RPMI7951 (cell line): ENCODE data around the gene HAT1. TPM values are rescaled to one million over a fixed set of nuclear protein-coding genes. Genes with fewer than 3 reads are reported as not detected.
"Not testable (repeated sequence)": the region's sequence is repeated elsewhere in the genome, so short reads cannot be mapped to it uniquely, and the experiment has no call there.

ENCODE experiments used
- DNase-seq: peaks from one replicate; pipeline ENCODE4 v3.0.0-alpha.2; 2012; ENCODE audit warnings: low read depth
- total RNA-seq: library from RNA; depleted of rRNA; stranded (reverse); fragments of >200 nt; shearing (Covaris generic); gene quantifications from 2 replicates; pipeline ENCODE4 v1.2.3, GENCODE V29; 2014; rRNA removed

The HAT1 gene, protein sequence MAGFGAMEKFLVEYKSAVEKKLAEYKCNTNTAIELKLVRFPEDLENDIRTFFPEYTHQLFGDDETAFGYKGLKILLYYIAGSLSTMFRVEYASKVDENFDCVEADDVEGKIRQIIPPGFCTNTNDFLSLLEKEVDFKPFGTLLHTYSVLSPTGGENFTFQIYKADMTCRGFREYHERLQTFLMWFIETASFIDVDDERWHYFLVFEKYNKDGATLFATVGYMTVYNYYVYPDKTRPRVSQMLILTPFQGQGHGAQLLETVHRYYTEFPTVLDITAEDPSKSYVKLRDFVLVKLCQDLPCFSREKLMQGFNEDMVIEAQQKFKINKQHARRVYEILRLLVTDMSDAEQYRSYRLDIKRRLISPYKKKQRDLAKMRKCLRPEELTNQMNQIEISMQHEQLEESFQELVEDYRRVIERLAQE
- total RNA-seq: 140 and 164 TPM in 2 replicates

DNA sequence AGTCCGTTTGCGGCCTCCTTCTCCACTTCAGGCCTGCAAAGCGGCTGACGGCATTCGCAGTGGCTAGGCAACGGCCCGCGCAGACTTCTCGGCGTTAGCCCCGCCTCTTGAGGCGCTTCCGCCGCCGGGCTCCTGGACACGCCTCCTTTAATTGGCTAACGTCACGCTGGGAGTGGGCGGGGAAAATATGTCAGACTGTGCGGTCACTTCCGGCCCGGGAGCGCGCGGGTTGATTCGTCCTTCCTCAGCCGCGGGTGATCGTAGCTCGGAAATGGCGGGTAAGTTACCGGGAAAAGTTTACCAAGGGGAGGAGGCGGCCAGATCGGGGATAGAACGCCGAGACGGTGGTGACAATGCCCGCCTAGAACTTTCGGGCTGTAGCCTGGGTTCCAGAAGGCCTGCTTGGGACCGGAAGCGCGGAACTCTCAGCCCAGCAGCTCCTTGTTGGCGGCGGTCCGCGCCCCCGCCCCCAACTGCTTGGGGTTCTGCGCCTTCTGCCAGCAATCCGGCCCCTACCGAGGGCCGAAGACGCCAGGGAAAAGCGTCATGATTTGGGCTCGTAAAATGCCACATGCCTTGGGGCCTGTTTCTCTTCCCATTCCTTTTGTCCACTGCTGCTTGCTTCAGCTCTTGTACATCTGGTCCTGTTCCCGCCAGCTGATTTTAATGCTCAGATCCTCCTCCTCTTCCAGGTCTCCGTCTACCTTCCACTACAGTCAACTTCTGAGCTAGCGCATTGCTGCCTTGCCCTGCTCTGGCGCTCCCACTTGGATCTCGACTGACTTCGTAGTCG lies at the start of gene HAT1:
Gene HAT1, plus strand, starts transcription at position 232 of the 793 bp plus-strand sequence. Its CDS starts 40 bp downstream, at position 272.
- peak; percentile 97 for DNase-seq

DNA sequence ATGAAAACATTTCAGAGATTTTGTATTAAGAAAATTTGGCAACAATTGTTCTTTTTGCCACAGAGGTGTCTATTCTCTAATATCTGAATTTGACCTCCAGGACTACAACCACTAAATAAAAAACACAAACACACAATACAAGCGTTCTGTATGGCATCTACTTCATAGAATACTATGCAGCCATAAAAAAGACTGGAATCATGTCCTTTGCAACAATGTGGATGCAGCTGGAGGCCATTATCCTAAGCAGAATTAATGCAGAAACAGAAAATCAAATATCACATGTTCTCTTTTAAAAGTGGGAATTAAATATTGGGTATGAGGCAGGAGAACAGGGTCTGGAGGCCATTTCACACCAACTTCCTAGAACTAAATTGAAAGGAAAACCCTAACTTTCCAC lies 47.7 kb upstream of the HAT1 start:
- DNase-seq: no peak

DNA sequence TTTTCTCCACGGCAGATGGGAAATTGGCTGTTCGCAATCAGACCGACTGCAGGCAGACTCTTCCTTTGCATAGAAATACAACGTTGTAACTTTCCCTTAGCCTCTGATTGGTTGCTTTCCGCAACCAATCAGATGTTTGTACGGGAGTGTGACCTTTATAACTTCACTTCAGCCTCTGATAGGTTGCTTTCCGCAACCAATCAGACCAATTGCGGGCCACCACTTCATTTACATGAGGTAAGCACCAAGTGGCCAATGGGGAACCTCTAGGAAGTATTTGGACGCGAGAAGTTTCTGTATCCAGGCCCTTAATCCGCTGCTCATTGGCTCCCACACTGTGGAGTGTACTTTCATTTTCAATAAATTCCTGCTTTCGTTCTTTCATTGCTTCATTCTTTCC lies 47.3 kb upstream of the HAT1 start:
- no peak for DNase-seq

DNA sequence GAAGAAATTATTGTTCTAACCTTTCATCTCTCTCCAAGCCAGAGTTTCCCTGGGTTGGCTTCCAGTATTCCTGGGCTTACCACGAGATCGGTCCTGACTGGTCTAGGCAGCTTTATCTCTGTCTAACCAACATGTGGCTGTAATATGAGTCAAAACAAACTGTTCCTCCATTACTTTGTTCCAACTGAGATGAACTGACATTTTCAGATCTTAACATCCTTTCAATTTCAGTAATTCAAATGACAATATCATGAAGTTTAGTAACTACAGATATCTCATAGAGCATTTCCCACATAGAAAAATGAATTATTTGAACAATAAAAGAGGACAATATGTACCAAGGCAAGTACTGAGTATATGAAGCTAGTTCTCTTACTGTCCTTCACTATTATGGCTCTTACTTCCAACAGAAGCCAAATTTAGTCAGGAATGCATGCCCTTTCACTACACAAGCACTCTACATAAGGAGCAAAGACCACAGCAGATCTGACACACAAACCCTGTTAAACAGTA lies 43.7 kb upstream of the HAT1 start:
- DNase-seq: peak; percentile 65

DNA sequence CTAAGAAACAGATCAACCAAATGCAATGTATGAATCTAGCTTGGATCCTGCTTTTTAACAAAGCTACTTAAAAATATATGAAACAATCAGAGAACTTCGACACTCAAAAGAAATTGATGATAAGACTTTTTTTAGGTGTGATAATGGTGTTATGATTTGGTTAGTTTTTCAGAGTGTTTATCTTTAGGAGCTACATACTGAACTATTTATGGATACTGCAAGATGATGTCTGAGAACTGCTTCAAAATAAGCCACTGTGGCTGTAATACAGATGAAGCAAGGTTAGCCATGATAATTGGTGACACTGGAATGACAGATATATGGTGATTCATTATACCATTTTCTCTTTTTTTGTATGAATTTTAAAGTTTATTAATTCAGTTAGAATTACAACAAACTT lies 42.4 kb upstream of the HAT1 start:
- no peak for DNase-seq

DNA sequence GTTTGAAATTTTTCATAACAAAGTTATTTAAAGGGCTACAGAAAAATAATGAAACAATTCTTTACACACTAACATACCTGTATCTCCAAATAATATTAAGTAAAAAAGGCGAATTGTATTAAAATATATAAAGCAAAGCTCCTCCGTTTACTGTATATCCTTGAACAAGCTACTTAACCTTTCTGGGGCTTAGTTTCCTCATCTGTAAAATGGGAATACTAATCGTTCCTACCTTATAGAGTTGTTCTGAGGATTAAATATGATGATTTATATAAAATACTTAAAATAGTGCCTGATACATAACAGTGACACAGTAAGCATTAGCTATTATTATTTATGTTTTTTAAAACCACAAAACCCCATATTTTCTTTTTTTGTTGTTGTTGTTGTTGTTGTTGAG lies 41.5 kb upstream of the HAT1 start:
- no peak for DNase-seq

DNA sequence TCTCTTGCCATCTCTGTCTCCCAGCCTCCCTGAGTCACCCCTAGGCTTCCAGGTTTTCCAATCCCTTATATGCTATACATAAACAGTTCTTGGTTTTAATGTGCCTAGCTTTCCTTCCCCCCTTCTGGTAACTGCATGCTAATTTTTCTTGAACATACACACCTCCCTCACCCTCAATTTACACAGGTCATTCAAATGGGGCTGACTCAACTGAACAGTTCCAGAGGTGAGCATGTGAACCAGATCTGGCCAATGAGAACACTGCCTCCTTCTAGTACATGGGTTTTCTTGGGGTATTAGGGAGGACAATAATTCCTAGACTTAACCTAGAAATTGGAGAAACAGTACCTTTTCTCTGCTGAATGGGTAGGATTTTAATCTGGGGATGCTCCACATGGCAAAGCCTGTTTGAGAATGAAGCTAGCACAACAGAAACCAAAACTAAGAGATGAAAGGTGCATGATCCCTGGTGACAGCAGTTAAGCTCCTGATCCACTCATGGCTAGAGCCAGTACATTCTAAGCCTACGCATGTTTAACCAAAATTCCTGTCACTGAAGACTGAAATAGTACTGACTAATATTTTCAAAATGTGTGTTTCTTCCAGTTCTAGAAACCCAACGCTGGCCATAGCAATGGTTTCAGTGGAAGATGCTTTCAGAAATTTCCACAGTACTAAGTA lies 40.0 kb upstream of the HAT1 start:
- no peak for DNase-seq

DNA sequence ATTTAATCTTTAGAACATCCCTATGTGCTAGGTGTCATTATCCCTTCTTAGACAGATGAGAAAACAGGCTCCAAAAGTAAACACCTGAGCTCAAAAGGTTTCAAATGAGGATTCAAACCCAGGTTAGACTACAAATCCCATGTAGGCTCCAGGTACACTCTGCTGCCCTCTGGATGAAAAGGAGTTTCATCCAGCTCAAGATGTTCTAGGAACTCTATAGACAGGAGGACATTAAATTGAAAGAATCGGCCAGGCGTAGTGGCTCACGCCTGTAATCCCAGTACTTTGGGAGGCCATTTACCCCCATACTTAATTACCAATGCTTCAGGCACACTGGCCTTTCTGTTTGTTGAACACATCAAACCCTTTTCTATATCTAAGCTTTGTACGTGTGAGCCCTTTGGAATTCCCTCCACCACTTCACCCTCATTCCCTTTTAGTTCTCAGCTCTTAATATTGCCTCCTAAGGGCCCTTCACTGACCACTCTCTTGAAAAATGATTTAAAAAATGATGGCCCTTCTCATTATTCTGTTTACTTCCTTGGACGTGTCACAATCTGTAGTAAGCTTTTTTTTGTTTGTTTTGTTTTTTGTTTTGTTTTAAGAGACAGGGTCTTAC lies 38.9 kb upstream of the HAT1 start:
- DNase-seq: no peak

DNA sequence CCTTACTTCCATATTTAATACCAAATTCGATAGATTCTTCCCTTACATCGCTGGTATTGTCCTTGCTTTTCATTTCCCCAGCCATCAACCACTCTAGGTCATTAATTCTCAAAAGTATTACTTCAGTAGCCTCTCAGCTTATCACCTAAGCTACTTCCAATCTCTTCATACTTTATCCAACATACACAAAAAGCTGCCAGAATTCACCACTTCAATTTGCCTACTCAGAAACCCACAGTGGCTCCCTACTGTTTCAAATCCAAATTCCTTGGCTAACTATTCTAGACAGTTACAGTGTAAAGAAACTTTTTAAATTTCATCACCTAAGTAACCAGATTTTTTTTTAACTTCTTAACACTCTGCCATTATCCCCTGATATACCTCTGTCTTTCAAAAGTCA lies 32.9 kb upstream of the HAT1 start:
- DNase-seq: no peak

DNA sequence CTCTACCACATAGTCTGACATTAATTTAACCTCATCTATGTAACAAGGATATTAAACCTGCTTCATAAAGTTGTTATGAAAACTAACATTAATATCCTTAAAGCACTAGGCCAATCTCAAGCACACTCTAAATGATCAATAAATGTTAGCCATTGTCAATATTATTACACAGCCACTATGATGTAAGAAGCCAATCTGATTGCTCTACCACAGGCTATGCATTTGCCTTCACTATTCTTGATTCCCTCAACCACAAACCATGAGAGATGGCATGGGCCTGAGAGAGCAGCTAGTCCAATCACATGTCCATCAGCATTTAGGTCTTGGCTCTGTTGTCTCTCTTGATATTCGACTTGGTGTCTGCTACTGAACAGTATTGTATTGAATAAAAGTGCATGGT lies 32.5 kb upstream of the HAT1 start:
- no peak for DNase-seq

DNA sequence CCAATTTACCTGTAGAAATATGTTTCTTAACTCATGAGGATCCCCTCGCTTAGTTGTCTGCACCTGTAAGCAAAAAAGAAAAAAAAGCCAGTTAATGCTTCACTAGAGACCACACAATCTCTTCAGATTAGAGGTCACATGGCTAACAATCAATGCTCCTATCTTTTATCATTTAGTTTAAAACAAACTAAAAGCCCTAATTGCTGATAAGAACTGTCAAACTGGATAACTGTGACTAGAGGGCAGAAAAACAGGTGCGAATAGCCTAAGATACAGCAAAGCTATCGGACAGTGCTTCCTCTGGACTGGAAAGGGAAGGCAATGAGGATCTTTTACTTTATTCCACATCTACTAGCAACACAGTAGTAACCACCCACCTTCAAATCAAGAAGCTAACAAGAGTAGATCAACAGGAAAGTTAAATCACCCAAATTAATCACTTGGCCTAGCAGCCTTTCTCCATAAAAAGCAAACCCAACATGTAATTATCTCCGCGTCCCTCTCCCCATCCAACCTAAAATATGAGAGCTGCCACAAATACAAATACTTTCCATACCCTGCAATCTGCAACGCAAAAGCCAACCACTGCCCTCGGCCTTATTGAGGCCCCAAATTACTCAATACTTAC lies 29.0 kb upstream of the HAT1 start:
- no peak for DNase-seq

DNA sequence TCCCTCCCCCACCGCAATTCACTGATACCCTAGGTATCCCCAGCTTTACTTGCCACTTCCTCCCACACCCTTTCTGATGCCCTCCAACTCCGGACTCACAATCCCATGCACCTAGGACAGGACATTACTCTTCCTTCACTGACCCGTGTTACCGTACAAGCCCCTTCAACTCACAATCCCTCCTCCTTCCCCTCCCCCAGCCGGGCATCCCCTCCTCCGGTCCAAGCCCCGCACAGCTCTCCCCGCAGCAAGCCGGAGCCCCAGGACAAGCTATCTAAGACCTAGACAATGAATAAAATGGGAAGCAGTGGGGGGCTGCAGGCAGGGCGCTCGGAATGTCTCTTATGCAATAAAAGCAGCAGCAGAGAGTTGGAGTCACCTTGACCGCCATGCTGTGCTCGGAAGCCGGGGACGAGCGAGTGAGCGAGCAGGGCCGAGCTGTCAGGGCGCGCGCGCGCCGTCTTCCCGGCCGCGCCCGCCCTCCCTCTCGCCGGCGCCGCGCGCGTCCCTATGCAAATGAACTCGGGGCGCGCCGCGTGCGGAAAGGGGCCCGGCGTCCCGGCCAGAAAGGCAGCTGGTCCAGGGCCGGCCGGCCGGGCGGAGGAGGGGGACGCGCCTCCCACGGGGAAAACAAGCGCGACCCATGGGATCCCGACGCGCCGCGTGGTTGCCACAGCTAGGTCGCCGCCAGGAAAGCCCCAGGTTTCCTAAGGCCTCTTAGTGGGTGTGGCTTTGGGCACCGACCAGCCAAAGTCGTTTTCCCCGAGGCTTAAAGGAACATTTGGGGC lies 28.2 kb upstream of the HAT1 start, which contains the start of gene SLC25A12:
Gene SLC25A12, minus strand, starts transcription at position 421 of the 788 bp plus-strand sequence. Its CDS starts 30 bp downstream, at position 391.
- peak; percentile 86 for DNase-seq

DNA sequence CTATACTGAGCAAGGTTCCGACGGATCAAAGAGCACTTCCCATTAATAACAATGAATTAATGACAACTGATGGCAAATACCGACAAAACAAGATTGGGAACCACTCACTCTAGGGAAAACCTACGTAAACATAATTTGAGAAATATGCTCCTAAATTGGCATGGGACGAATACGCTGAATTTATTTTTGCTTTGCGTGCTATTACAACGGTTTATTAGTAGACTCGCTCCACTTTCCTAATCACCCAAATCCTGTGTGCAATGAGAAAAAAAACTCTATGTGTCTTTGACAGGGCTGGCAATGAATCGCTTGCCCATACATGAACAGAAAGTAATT lies 27.7 kb upstream of the HAT1 start:
- DNase-seq: peak; percentile 7

DNA sequence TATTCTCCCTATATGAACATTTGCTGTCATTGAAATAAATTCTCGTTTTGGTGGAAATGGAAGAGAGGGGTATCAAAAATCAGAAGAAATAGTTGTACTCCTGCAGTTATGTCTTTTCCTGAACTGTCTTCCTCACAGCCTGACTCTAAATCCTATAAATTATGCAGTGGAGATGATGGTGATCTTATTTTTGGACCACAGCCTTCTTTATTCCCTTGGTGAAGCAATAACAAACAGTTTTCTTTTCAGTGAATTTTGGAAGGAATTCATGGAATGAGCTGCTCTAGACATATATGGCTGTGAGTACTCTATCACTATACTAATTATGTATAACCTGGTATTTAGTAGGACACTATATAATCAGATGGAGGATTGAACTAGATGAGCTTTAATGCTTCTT lies 26.5 kb upstream of the HAT1 start:
- DNase-seq: no peak

DNA sequence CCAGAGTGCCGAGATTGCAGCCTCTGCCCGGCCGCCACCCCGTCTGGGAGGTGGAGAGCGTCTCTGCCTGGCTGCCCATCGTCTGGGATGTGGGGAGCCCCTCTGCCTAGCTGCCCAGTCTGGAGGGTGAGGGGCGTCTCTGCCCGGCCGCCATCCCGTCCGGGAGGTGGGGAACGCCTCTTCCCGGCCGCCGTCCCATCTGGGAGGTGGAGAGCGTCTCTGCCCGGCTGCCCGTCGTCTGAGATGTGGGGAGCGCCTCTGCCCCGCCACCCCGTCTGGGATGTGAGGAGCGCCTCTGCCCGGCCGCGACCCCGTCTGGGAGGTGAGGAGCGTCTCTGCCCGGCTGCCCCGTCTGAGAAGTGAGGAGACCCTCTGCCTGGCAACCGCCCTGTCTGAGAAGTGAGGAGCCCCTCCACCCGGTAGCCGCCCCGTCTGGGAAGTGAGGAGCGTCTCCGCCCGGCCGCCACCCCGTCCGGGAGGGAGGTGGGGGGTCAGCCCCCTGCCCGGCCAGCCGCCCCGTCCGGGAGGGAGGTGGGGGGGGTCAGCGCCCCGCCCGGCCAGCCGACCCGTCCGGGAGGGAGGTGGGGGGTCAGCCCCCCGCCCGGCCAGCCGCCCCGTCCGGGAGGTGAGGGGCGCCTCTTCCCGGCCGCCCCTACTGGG lies 22.5 kb upstream of the HAT1 start:
- not testable (repeated sequence) for DNase-seq

DNA sequence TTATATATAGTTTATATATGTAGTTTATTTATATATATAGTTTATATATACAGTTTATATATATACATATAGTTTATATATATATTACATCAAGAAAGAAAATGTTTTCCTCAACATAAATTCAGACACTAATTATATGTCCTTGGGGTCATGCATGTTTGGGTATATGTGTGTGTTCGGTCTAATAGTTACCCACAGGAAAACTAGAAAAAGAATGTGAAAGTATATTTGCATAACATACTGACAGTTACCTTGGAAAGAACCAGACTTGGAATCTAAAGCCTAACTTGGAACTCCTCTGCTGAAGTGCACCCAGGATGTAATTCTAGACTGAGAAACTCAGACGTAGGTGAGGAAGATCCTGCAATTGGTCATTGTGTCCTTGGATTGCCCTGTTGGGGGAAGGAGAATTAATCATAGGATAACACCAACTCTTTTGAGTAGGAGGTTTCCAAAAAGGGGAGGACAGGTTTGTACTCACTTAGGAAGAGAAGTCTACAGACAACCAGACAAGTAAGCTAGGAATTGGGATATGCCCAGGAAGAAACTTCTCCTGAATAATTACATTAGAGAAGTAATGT lies 19.3 kb upstream of the HAT1 start:
- DNase-seq: no peak

DNA sequence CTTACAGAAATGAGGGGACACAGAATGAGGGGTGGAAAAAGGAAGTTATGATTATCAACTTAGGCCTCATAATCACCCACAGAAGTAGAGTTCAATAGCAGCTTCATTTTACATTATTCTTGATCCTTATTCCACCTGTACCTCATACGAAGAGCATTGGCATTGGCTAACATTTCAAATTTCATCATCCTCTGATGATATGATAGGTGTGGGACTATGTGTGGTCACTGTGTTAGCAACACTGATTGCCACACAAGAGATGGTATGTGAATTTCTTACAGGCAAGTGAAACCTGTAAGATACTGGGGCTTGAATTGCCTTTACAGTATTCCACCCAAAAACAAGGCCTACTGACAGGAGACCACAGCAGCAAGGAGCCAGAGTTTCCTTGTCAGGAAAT lies 14.0 kb upstream of the HAT1 start:
- DNase-seq: no peak

DNA sequence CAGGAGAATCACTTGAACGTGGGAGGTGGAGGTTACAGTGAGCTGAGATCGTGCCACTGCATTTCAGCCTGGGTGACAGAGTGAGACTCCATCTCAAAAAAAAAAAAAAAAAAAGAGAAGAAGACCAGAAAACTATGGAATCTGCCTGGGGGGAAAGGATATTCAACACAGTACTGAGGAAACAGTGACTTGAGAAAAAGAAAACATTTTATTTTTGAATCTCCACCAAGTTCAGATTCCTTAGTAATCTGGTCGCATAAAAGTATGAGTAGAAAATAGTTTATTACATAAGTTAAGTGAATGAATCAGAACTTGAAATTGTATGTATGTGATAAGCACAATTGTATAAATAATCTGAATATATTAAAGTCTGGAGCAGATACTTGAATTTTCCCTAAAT lies 13.0 kb upstream of the HAT1 start:
- DNase-seq: no peak

DNA sequence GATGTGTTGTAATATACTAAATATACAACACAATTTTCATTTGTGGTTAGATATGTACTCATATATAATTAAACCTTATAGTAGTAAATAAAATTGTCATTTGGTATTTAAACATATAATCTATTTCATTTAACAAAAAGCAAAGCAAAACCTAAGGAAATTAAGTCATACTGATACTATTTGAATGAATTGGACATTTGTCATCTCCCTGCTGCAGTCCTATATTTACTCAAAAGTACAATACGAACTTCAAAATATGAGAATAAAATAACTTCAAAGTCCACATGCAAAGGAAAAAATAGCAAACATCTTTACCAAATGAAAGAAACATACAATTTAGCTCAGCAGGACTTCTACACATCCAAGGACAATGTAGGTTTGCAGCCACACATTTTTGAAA lies 11.8 kb upstream of the HAT1 start:
- DNase-seq: no peak

DNA sequence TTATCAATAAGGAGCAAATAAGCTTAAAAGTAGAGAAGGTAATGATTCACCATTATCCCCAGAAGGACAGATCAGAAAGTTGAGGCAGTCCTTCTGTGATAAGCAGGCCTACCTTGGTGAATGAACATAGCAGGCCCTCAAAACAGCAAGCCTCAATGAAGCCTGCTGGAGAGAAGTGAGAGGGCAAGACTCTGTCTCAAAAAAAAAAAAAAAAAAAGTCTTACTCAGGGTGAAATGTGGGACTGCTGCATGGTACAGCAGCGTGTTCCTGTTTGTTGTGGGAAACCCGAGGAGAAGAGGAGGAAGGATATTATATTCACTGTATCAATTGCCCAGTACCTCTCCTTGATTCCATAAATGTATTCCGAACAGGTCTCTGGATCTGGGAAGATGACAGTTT lies 8.7 kb upstream of the HAT1 start:
- no peak for DNase-seq
